DMS 273 treated with DMSO at 0.1 percent for 48 hours (cell line): ENCODE results near the gene NCK1.

Experiments used
- DNase-seq: peaks from one replicate; lab custom pipeline; 2025; lab: John Stamatoyannopoulos, UW

NCK1 gene

GRCh38 chr3:136861890-136862616 is at the start of gene NCK1:
Gene NCK1, plus strand, starts transcription at chr3:136862208. Its CDS starts 65,794 bp downstream, at chr3:136928002.
- peak; percentile 98 for DNase-seq

GRCh38 chr3:136817448-136817847 is 44.6 kb upstream of the NCK1 start:
- no peak for DNase-seq

GRCh38 chr3:136818191-136818768 is 43.7 kb upstream of the NCK1 start:
- DNase-seq, result peak; percentile 76

- peak; percentile 85 for DNase-seq
Observed at GRCh38 chr3:136818769-136819391, 43.1 kb upstream of the NCK1 start, which contains the start of gene SLC35G2. Gene SLC35G2, plus strand, starts transcription at chr3:136819126. Its CDS starts 35,335 bp downstream, at chr3:136854461.

GRCh38 chr3:136819392-136819730 is 42.6 kb upstream of the NCK1 start:
- DNase-seq, result no peak

GRCh38 chr3:136819731-136820679 is 42.0 kb upstream of the NCK1 start:
- peak; percentile 71 for DNase-seq

GRCh38 chr3:136831461-136831860 is 30.5 kb upstream of the NCK1 start:
- DNase-seq, result no peak

GRCh38 chr3:136835089-136835812 is 26.8 kb upstream of the NCK1 start:
- DNase-seq, result no peak

- DNase-seq, result no peak
Observed at GRCh38 chr3:136835813-136836510, 26.0 kb upstream of the NCK1 start.

- peak; percentile 97 for DNase-seq
Observed at GRCh38 chr3:136836511-136837156, 25.4 kb upstream of the NCK1 start.

- DNase-seq, result no peak
Observed at GRCh38 chr3:136838641-136839555, 23.1 kb upstream of the NCK1 start.

GRCh38 chr3:136839556-136839931 is 22.5 kb upstream of the NCK1 start:
- no peak for DNase-seq

- DNase-seq, result no peak
Observed at GRCh38 chr3:136840252-136840651, 21.8 kb upstream of the NCK1 start.

- no peak for DNase-seq
Observed at GRCh38 chr3:136842294-136842693, 19.7 kb upstream of the NCK1 start.

GRCh38 chr3:136844724-136845123 is 17.3 kb upstream of the NCK1 start:
- DNase-seq, result no peak

GRCh38 chr3:136852180-136852579 is 9.8 kb upstream of the NCK1 start:
- no peak for DNase-seq

GRCh38 chr3:136856665-136857064 is 5.3 kb upstream of the NCK1 start:
- DNase-seq, result no peak

GRCh38 chr3:136858381-136858780 is 3.6 kb upstream of the NCK1 start:
- DNase-seq, result no peak

- peak; percentile 58 for DNase-seq
Observed at GRCh38 chr3:136860541-136860940, 1.5 kb upstream of the NCK1 start.
